Endothelial cell (in vitro differentiated cells): ENCODE data around the gene COL8A2. TPM values are rescaled to one million over a fixed set of nuclear protein-coding genes. Genes with fewer than 3 reads are reported as not detected.

Source experiments
- DNase-seq: peaks from one replicate; pipeline ENCODE4 v3.0.0; 2021; ENCODE audit warnings: low spot score
- H3K27ac Mint-ChIP-seq: one replicate; pipeline ENCODE4 v1.8.0; 2021; ENCODE audit warnings: mixed read lengths, inconsistent platforms; ENCODE audit not compliant: unreplicated experiment
- H3K27me3 Mint-ChIP-seq: one replicate; pipeline ENCODE4 v1.8.0; 2021; ENCODE audit warnings: mild to moderate bottlenecking, moderate library complexity, mixed read lengths, inconsistent platforms; ENCODE audit not compliant: unreplicated experiment
- H3K36me3 Mint-ChIP-seq: one replicate; pipeline ENCODE4 v1.8.0; 2021; ENCODE audit warnings: mild to moderate bottlenecking, low read depth, mixed read lengths, inconsistent platforms; ENCODE audit not compliant: unreplicated experiment
- H3K4me1 Mint-ChIP-seq: one replicate; pipeline ENCODE4 v1.8.0; 2021; ENCODE audit warnings: mild to moderate bottlenecking, mixed read lengths, inconsistent platforms; ENCODE audit not compliant: unreplicated experiment
- H3K4me3 Mint-ChIP-seq: one replicate; pipeline ENCODE4 v1.8.0; 2021; ENCODE audit warnings: mild to moderate bottlenecking, mixed read lengths, inconsistent platforms; ENCODE audit not compliant: unreplicated experiment
- H3K9me3 Mint-ChIP-seq: one replicate; pipeline ENCODE4 v1.8.0; 2021; ENCODE audit warnings: mixed read lengths, inconsistent platforms; ENCODE audit not compliant: unreplicated experiment
- CTCF ChIP-seq: fragments of 200-600 bp; sonication (generic); IDR thresholded peaks from one replicate; pipeline ENCODE4 v1.5.0; 2021; ENCODE audit warnings: antibody characterized with exemption; ENCODE audit not compliant: unreplicated experiment
- total RNA-seq: library from RNA; stranded (reverse); fragmentation: NEBNext Ultra II Directional; extraction: Animal tissue kit (Norgen Biotek cat#: 25700); gene quantifications from one replicate; pipeline ENCODE4 v1.2.1, GENCODE V29; 2021; ENCODE audit not compliant: unreplicated experiment

COL8A2 gene
- total RNA-seq, 1 donor from 2014 or later: 0.13 TPM

DNA sequence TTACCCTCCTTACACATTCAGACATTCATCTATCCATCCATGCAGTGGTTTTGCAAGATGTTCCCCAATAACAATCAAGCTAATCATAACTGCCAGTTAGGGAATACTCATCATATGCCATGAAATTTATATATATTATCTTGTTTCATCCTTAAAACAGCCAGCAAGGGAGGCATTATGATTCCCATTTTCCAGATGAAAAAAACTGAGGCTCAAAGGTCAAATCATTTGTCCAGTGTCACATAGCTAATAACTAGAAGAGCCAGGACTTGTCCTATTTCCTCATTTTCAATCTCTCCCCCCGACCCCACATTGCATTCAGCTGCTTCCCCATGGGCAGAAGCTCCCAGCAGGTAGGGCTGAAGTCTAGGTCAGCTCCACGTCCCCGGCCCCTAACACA, 7.0 kb upstream of the COL8A2 start:
- Mint-ChIP-seq H3K4me1 (peaks cover 3% of the 10 kb centered on the region), H3K27me3 (peaks cover 6% of the 10 kb centered on the region), H3K4me3 (no peak overlapping the region), H3K9me3 (no peaks in the 10 kb centered on the region), H3K36me3 (no peaks in the 10 kb centered on the region), H3K27ac (no peak overlapping the region)
- TF ChIP-seq CTCF: no peak
- DNase-seq: no peak

DNA sequence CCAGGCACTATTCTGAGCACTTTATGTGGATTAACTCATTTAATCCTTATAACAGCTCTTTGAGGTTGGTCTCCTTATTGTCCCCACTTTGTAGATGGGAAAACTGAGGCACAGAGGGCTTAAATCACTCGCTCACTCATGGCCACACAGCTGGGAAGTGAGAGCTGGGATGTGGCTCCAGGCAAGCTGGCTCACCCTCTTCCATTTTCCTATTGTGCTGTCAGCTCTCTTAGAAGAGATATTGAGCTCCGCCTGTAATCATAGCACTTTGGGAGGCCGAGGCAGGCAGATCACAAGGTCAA, 3.8 kb upstream of the COL8A2 start:
- Mint-ChIP-seq H3K4me3 (no peak overlapping the region), H3K4me1 (peaks cover 6% of the 10 kb centered on the region), H3K9me3 (no peaks in the 10 kb centered on the region), H3K27ac (no peak overlapping the region), H3K27me3 (peaks cover 16% of the 10 kb centered on the region), H3K36me3 (no peaks in the 10 kb centered on the region)
- TF ChIP-seq CTCF: no peak
- no peak for DNase-seq

DNA sequence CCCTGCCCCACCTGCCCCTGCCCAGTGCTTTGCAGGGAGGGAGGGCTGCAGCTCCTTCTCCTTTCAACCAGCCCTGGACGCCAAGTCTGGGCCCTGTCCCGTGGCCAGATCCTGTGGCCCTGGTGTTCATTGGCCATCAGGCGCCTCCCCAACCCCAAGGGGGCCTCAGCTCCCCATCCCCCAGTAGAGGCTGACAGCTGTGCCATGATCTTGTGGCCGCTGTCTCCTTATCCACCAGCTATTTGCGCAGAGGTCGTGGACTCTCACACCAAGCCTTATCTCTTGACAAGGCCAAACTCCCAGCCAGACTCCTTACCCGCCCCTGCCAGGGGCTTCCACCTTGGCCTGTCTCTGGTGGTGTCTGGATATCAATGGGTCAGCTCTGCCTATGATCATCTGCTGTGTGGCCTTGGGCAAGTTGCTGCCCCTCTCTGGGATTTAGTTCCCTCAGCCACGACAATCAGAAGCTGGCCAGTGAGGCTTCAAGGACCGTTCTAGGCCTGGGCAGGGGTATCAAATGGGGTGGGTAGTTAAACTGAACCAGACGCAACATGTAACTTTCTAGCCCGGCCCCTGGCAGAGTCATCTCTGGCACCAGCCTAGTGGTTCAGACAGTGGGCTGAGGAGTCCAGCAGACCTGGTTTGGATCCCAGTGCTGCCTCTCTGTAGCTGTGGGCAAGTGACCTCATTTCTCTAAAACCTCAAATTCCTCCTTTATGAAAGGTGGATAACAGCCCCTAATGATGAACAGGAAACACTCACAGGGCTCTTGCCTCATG, 3.3 kb upstream of the COL8A2 start:
- H3K4me1 Mint-ChIP-seq: peaks cover 8% of the 10 kb centered on the region
- H3K36me3 Mint-ChIP-seq: peaks cover 2% of the 10 kb centered on the region
- no peak overlapping the region for H3K4me3 Mint-ChIP-seq

DNA sequence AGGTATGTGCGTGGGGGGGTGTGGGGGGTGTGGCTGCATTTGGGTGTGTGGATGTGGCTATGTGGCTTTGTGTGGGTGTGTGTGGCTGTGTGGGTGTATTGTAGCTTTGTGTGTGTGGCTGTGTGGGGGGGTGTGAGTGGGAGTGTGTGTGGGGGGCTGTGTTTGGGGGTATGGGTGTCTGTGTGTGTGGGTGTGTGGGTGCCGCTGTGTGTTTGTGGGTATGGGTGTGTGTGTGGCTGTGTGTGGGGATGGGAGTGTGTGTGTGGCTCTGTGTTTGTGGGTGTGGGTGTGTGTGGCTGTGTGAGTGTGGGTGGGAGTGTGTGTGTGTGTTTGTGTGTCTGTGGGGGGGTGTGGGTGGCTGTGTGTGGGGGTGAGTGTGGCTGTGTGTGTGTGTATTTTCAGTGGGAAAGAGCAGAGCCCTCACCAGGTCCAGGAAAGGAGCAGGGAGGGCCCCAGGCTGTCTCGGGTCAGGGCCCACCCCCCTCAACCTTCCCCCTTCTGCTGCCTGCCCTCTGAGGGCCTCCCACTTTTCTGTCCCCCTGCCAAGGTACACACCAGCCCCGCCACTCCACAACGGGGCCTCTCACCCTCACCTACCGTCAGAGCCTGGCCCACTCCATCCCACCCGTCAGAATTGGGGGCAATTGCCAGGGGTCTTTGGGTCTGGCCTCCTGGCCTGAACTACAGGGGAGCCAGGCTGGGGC, 1.9 kb upstream of the COL8A2 start:
- Mint-ChIP-seq H3K27ac (no peak overlapping the region), H3K27me3 (peaks cover 22% of the 10 kb centered on the region)

More for the DNA sequence above, 3.3 kb upstream of the COL8A2 start:
- Mint-ChIP-seq H3K27me3 (peaks cover 18% of the 10 kb centered on the region), H3K9me3 (no peaks in the 10 kb centered on the region), H3K27ac (no peak overlapping the region)
- no peak for TF ChIP-seq CTCF
- no peak for DNase-seq

More for the DNA sequence above, 1.9 kb upstream of the COL8A2 start:
- no peak for DNase-seq
- H3K9me3 Mint-ChIP-seq: no peaks in the 10 kb centered on the region
- no peak overlapping the region for H3K4me3 Mint-ChIP-seq
- TF ChIP-seq CTCF: no peak
- H3K36me3 Mint-ChIP-seq: peaks cover 3% of the 10 kb centered on the region
- H3K4me1 Mint-ChIP-seq: peaks cover 9% of the 10 kb centered on the region
